SIG-M5 treated with dmso at 0.1 percent for 504 hours (cell line): ENCODE results near the gene TMEM270.
A peak's percentile ranks its signal among the peaks of the same experiment; 100 is the strongest.
"Not testable (repeated sequence)": the region's sequence is repeated elsewhere in the genome, so short reads cannot be mapped to it uniquely, and the experiment has no call there.

Experiments
- DNase-seq: peaks from one replicate; lab custom pipeline; 2025; ENCODE audit not compliant: unreplicated experiment; lab: John Stamatoyannopoulos, UW

The TMEM270 gene, protein sequence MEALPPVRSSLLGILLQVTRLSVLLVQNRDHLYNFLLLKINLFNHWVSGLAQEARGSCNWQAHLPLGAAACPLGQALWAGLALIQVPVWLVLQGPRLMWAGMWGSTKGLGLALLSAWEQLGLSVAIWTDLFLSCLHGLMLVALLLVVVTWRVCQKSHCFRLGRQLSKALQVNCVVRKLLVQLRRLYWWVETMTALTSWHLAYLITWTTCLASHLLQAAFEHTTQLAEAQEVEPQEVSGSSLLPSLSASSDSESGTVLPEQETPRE

DNA sequence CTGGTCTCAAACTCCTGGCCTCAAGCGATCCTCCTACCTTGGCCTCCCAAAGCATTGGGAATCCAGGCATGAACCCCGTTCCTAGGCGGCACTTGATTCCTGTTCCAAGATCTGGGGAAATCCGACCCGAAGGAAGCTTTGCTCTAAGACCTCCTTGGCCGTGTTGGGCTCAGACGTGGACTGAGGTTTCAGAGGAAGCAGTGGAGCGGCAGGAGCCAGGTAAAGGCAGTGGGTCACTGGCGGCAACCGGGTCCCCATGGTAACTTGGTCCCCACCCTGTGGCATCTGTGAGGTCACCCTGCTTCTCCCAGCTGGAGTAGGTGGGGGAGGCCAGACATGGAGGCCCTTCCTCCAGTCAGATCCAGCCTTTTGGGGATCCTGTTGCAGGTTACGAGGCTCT is at the start of gene TMEM270:
TSS of gene TMEM270 (plus strand) at position 301 of the 400 bp plus-strand sequence. CDS start at position 337, 36 bp downstream.
- DNase-seq: no peak

DNA sequence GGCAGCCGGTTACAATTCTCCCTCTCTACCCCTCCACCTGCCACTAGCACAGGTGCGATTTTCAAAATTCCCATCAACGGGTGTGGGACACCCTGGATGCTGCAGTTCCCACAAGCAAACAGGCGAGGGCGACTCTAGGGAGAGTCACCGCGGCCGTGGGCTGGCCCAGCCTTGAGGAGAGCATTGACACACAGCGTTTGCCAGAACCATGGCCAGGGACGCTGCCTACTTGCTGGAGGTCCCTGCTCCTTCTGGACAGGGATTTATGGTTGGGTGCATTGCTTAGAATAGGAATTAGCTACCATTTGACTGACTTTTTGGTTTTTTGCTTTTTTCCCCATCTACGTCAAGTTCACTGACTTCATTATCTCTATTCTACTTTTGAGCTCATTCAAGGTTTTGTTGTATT is 49.2 kb upstream of the TMEM270 start:
- peak; percentile 40 for DNase-seq

DNA sequence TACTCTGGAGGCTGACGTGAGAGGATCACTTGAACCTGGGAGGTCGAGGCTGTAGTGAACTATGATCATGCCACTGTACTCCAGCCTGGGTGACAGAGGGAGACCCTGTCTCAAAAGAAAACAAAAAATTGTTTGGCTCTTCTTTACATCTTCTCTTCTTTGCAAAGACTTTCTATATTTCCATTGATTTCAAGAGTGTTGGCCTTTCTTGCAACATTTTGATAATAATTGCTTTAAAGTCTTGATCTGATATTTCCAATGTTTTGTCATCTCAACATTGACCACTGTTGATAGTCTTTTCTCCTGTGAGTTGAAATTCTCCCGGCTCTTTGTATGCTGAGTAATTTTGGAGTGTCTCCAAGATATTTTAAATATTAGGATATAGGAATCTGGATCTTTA is 48.0 kb upstream of the TMEM270 start:
- DNase-seq: no peak

DNA sequence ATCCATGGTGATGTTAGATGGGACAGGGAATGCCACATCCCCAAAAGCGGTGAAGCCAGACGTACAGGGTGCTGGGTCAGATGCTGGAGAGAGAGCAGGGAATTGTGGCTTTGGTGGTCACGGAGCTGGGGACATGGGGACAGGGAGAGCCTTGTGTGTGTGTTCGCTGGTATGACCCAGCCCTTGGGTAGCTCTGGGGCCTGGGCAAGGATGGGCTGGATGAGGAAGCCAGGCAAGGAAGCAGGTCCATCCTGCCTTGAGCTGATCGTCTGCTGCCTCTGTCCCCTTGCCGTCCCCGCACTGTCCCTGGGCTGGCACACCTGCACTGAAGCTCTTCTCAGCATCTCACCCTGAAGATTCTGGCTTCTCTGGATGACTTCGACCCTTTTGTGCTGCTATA is 45.5 kb upstream of the TMEM270 start:
- DNase-seq: no peak

DNA sequence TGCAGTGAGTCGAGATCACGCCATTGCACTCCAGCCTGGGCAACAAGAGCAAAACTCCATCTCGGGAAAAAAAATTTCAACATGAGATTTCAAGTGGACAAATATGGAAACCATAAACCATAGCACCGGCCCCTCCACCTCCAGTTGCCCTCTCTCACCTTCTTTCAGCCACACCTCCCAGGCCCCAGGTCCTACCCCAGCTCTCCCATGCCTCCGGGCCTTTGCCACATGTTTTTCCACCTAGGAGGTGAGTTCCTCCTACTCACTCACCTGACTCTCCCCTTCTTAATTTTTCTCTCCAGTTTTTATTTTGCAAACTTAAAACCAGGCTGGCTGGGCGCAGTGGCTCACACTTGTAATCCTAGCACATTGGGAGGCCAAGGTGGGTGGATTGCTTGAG is 43.8 kb upstream of the TMEM270 start:
- no peak for DNase-seq

GRCh38 chr7:73820013-73820412 is 40.9 kb upstream of the TMEM270 start:
- DNase-seq: no peak

GRCh38 chr7:73821597-73822285 is 39.2 kb upstream of the TMEM270 start:
- not testable (repeated sequence) for DNase-seq

DNA sequence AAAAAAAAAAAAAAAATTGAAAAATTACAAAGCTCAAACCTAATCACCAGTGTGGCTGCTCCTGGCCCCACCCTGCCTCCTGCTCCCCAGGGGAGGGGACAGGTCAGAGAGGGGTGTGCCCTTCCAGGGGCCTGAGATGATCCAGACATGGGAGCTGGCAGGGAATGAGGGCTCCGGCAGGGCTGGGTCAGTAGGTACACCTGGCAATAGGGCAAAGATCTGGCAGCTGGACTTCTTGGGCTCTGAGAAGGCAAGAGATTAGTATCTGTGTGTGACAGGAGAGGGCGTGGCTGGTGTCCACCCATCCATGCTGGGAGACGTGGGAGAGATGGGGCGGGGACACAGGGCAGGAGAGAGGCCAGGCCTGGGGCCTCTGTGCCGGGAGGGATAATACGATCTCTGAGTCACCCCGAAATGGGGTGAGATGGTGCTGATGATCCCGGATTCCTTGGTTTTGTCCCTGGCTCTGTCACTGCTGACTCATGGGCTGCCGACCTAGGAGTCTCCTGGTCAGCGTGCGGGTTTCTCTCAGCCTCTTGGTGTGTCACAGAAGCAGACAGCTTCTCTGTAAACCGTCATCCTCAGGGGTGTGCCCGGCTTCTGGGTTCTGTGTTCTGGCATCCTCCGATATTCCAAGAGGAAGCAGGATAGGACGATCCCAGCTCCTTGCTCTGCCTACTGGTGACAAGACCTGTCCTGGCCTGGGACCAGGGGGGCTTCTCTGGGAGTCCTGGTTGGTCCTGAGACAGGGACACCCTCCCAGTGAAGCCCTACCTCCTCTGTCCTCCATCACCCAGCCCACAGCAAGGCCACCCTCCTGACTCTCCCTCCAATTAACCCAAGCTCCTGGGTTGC is 38.4 kb upstream of the TMEM270 start:
- peak; percentile 93 for DNase-seq

DNA sequence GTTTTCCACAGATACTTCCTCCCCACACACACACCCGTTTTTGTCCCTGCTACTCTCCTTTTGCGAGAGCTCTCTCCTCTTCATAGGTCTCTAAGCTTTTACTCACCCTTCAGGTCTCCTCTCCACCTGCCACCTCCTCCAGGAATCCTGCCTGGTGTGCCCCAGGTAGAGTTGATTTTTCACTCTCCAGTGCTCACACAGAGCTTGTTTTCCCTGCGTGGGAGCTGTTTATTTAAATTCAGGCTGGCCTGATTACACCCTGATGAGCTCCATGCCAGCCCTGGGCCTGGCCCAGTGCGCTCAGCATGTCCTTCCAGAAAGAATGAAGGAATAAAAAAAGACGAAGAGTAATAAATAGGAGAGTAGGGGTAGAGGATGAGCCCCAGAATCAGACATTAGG is 37.7 kb upstream of the TMEM270 start:
- no peak for DNase-seq

DNA sequence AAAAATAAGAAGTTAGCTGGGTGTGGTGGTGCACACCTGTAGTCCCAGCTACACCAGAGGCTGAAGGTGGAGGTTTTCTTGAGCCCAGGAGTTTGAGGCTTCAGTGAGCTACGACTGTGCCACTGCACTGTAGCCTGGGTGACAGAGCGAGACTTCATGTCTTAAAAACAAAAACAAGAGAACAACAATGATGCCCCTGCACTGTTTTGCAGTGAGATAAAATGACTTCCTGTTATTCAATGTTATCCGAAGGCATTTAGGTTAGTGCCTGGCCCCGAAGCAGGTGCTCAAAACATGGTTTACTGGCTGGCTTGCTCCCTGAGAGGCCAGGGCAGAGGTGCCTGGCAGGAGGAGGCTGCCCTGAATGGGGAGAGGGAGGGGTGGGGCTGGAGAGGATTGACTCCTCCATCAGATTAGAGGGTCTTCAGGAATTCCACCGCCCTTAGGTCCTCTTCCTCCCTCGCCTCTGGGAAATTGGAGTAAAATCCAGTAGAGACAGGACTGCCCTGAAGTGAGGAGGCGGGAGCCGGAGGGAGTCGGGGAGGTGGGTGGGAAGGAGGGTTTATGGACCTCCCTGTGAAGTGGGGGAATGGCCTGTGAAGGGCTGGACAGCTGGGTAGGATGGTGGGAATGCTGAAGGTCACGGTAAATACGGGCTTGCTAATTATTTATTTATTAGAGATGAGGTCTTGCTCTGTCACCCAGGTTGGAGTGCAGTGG is 36.9 kb upstream of the TMEM270 start:
- DNase-seq: no peak

DNA sequence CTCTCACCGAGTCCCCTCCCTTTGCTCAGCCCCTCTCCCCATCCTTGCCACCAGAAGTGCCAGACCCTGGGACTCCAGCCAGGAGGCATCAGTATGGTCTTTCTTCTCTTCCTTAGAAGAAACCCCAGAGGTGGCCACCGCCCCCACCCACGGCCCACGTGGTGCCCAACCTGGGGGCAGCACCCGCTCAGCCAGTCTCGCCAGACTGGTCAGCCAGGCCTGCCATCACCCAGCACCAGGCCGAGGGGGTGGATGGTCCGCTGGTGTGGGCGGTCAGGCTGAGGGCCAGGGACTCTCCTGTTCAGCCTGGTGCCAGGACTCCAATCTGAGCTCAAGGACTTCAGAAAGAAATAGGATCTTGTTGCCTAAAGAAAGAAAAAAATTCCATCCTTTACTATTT is 36.0 kb upstream of the TMEM270 start:
- no peak for DNase-seq

DNA sequence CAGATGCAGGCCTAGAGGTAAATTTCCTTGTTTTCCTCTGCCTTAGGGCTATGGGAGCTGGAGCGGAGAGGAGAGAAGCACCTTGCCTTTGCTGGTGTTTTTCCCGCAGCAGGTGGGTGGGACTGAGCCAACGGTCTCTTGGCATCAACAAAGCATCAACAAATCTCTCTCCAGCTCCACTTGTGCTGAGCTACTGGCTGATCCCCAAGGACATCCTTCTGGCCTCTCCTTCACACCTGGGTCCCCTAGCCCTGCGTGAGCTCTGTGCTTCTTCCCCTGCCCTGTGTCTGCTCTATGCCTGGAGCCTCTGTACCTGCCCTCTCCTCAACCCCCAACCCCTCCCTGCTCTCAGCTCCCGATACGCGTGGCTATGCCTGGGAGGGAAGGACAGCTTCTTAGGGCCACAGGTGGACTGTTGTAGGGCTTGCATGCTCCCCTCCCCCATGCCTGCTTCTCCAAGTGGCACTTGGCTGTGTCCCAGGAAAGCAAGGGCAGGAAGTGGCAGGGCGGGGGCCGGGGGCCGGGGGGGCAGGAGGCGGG is 33.3 kb upstream of the TMEM270 start:
- no peak for DNase-seq

DNA sequence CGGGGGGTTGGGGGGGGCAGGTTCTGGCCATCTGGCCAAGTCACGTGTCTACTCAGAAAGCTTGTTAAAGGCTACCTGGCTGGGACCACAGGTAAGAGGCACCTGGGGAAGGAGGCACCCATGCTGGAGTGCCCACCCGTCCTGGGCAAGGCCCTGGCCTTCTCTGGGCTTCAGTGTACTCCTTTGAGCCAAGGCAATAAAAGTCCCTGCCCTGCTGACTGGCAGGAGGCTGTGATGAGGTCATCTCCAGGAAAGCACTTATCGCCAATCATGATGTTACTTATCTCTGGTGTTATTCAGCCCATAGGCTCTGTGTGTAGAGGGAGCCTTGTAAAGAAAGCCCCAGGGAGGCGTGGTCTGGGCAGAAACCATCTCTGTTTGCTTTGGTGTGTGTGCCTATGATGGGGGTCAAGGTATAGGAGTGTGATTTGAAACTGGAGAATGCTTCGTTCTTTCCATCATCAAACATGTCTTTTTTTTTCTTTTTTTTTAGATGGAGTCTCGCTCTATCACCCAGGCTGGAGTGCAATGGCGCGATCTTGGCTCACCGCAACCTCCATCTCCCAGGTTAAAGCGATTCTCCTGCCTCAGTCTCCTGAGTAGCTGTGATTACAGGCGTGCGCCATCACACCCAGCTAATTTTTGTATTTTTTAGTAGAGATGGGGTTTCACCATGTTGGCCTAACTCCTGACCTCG is 32.7 kb upstream of the TMEM270 start:
- DNase-seq: peak; percentile 68

DNA sequence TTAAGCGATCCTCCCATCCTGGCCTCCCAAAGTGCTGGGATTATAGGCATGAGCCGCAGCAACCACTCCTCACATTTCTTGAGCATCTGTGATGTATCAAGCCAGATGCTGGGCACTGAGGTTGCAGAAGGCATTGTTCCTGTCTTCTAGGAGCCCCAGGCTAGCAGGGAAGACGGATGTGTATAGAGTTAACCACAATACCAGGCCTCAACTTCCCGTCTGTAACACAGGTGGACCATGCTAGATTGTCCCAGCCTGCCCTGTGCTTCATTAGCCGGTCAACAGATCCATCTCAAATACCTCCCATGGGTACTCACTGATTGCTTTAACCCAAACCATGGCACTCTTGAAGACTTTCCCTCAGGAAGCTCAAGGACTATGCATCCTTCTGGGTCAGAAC is 32.0 kb upstream of the TMEM270 start:
- no peak for DNase-seq

GRCh38 chr7:73829505-73829904 is 31.5 kb upstream of the TMEM270 start:
- peak; percentile 38 for DNase-seq

GRCh38 chr7:73829921-73830680 is 30.9 kb upstream of the TMEM270 start:
- no peak for DNase-seq

DNA sequence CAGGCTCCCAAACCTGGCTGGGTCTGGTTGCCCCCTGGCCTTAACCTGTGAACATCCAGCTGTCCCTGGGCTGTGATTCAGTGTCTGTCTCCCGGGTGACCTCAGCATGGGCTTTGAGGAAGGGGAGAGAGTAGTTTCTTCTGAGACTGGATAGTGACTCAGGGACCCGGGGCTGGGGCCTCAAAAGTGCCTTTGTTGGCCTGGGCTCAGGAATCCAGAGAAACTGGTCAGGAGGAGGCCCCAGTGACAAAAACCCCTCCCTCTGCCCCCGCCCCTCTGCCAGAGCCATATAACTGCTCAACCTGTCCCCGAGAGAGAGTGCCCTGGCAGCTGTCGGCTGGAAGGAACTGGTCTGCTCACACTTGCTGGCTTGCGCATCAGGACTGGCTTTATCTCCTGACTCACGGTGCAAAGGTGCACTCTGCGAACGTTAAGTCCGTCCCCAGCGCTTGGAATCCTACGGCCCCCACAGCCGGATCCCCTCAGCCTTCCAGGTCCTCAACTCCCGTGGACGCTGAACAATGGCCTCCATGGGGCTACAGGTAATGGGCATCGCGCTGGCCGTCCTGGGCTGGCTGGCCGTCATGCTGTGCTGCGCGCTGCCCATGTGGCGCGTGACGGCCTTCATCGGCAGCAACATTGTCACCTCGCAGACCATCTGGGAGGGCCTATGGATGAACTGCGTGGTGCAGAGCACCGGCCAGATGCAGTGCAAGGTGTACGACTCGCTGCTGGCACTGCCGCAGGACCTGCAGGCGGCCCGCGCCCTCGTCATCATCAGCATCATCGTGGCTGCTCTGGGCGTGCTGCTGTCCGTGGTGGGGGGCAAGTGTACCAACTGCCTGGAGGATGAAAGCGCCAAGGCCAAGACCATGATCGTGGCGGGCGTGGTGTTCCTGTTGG is 30.0 kb upstream of the TMEM270 start, which contains the start of gene CLDN4:
TSS of gene CLDN4 (plus strand) at position 316 of the 903 bp plus-strand sequence. CDS start at position 522, 206 bp downstream.
- DNase-seq: peak; percentile 67

- no peak for DNase-seq
These were observed 29.4 kb upstream of the TMEM270 start for GRCh38 chr7:73831584-73831833.
